Type B pancreatic cell (in vitro differentiated cells): ENCODE results near the gene LMX1B. TPM values are rescaled to one million over a fixed set of nuclear protein-coding genes. Genes with fewer than 3 reads are reported as not detected.

Experiments used
- DNase-seq: peaks from one replicate; pipeline ENCODE4 v3.0.0; 2021; ENCODE audit warnings: mixed read lengths; ENCODE audit not compliant: unreplicated experiment; ENCODE audit errors: extremely low spot score
- H3K27ac Mint-ChIP-seq: 2 replicates; pipeline ENCODE4 v1.8.0; 2021; ENCODE audit warnings: mild to moderate bottlenecking, mixed read lengths
- H3K27me3 Mint-ChIP-seq: 2 replicates; pipeline ENCODE4 v1.8.0; 2021; ENCODE audit warnings: mixed read lengths
- H3K36me3 Mint-ChIP-seq: 2 replicates; pipeline ENCODE4 v1.8.0; 2021; ENCODE audit warnings: mixed read lengths
- H3K4me1 Mint-ChIP-seq: one replicate; pipeline ENCODE4 v1.8.0; 2021; ENCODE audit warnings: mixed read lengths; ENCODE audit not compliant: unreplicated experiment
- H3K4me3 Mint-ChIP-seq: 2 replicates; pipeline ENCODE4 v1.8.0; 2021; ENCODE audit warnings: mild to moderate bottlenecking, mixed read lengths
- H3K9me3 Mint-ChIP-seq: 2 replicates; pipeline ENCODE4 v1.8.0; 2021; ENCODE audit warnings: mixed read lengths
- CTCF ChIP-seq: fragments of 200-600 bp; sonication (generic); conservative IDR thresholded peaks from 2 replicates; pipeline ENCODE4 v1.5.0; 2021; ENCODE audit warnings: antibody characterized with exemption, mild to moderate bottlenecking
- total RNA-seq: library from RNA; stranded (reverse); gene quantifications from 2 replicates; pipeline ENCODE4 v1.2.1, GENCODE V29; 2021; ENCODE audit warnings: low replicate concordance

The LMX1B gene
- total RNA-seq, 1 donor from 2014 or later = 13.6 TPM

- Mint-ChIP-seq H3K27ac (no peak overlapping the region), H3K9me3 (no peaks in the 10 kb centered on the region), H3K4me3 (no peak overlapping the region), H3K36me3 (no peaks in the 10 kb centered on the region), H3K27me3 (peaks cover 11% of the 10 kb centered on the region), H3K4me1 (peaks cover 51% of the 10 kb centered on the region)
- TF ChIP-seq CTCF = no peak
- DNase-seq = no peak
Observed at GRCh38 chr9:126586236-126586635, 27.5 kb upstream of the LMX1B start.

DNA sequence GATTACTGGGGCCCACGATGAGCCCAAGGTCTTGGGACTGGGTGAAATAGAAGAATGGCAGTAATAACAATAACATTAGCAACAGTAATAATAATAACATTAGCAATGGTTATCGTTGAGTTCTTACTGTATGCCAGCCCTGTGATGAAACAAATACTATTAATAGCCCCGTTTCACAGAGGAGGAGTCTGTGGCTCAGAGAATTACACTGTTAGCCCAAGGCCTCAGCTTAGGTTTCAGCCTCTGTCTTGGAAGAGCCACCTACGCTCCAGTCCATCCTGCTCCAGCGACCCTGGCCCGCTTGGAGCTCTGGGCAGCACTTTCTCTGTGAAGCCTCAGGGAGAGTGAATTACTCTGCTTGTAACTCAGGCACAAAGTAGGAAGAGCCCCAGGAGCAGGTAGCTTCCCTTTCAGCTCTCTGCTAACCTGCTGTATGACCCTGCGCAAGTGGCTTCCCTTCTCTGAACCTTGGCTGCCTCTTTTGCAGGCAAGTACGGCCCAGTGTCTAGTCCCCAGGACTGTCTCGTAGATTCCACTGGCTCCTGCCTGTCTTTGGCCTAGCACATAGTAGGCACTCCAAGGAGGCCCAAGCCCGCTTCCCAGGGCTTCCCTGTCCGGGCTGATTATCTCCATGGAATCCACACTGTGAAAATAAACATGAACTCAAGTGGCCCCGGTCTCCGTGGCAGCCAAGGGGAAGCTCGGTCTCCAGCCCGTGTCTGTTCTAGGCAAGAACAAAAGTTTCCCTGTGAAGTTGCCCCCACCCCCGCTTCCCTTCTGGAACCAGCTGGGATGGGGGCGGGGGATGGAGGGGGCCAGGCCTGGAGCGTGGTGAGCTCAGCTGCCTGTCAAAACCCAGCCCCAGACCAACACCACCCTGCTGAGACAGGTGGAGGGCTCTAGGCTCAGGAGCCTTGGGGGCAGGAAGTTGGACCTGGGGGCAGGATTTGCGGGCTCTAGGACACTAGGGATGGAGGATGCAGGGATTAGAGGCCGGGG, 26.2 kb upstream of the LMX1B start:
- no peak for DNase-seq
- peaks cover 45% of the 10 kb centered on the region for H3K4me1 Mint-ChIP-seq
- H3K27ac Mint-ChIP-seq = no peak overlapping the region

GRCh38 chr9:126588491-126589168, 25.1 kb upstream of the LMX1B start:
- Mint-ChIP-seq H3K4me3 (peak overlapping the region; percentile 54), H3K4me1 (peaks cover 35% of the 10 kb centered on the region), H3K27me3 (peaks cover 7% of the 10 kb centered on the region), H3K36me3 (no peaks in the 10 kb centered on the region), H3K9me3 (no peaks in the 10 kb centered on the region), H3K27ac (peak overlapping the region; percentile 36)
- TF ChIP-seq CTCF = no peak
- DNase-seq = no peak

More for the DNA sequence above, 26.2 kb upstream of the LMX1B start:
- Mint-ChIP-seq H3K4me3 (no peak overlapping the region), H3K36me3 (no peaks in the 10 kb centered on the region), H3K9me3 (no peaks in the 10 kb centered on the region), H3K27me3 (peaks cover 11% of the 10 kb centered on the region)
- TF ChIP-seq CTCF = no peak

DNA sequence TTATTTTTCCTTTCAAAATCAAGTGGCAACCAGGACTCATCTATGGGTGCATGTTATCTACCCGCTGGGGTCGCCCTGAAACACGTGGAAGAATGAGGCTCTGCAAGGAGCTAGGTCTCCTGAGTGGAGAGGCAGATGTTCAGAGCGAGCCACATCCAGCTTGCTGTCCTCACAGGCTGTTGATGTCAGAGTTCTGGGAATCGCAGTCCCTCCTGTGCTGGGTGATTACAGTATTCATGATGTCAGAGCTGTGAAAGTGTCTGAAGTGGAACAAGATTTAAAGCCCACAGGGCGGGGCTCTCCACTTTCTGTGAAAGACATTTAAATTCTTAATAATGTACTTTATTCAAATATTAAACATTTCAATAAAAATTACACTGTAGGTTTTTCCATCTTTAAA, 24.4 kb upstream of the LMX1B start:
- DNase-seq = no peak
- no peak for TF ChIP-seq CTCF
- Mint-ChIP-seq H3K4me3 (no peak overlapping the region), H3K9me3 (no peaks in the 10 kb centered on the region), H3K36me3 (no peaks in the 10 kb centered on the region), H3K27ac (no peak overlapping the region), H3K4me1 (peaks cover 35% of the 10 kb centered on the region), H3K27me3 (peaks cover 7% of the 10 kb centered on the region)

- no peaks in the 10 kb centered on the region for H3K36me3 Mint-ChIP-seq
- TF ChIP-seq CTCF = no peak
- no peak for DNase-seq
- H3K4me3 Mint-ChIP-seq = no peak overlapping the region
- no peak overlapping the region for H3K27ac Mint-ChIP-seq
- no peaks in the 10 kb centered on the region for H3K27me3 Mint-ChIP-seq
- no peaks in the 10 kb centered on the region for H3K9me3 Mint-ChIP-seq
- peaks cover 25% of the 10 kb centered on the region for H3K4me1 Mint-ChIP-seq
Observed at GRCh38 chr9:126591083-126591482, 22.6 kb upstream of the LMX1B start.
